NB4 (cell line): ENCODE results near the gene GRAMD2A.

Source experiments
- DNase-seq: peaks from one replicate; pipeline ENCODE4 v3.0.0; 2010; ENCODE audit warnings: low read depth
- H3K4me3 ChIP-seq: one replicate; pipeline ENCODE4 v1.5.1; 2011; ENCODE audit warnings: mild to moderate bottlenecking, low read depth, low read length, moderate library complexity
- CTCF ChIP-seq: IDR thresholded peaks from one replicate; pipeline ENCODE4 v1.5.1; 2012; ENCODE audit warnings: low read depth, low read length
- MYC ChIP-seq: IDR thresholded peaks from 2 replicates; pipeline ENCODE4 v1.6.1; 2011; ENCODE audit warnings: low read depth, low read length
- POLR2A ChIP-seq: IDR thresholded peaks from 2 replicates; pipeline ENCODE4 v1.6.1; 2011; ENCODE audit warnings: mild to moderate bottlenecking; ENCODE audit not compliant: insufficient read length; ENCODE audit errors: extremely low read depth
- TF ChIP-seq, protein P1 (sequence below): IDR thresholded peaks from 2 replicates; pipeline ENCODE4 v1.6.1; 2011; ENCODE audit warnings: low read depth, low read length

GRAMD2A gene

GRCh38 chr15:72166716-72167417 is 30.7 kb downstream of the GRAMD2A start:
- no peak overlapping the region for H3K4me3 ChIP-seq
- DNase-seq: no peak
- TF ChIP-seq, protein P1, sequence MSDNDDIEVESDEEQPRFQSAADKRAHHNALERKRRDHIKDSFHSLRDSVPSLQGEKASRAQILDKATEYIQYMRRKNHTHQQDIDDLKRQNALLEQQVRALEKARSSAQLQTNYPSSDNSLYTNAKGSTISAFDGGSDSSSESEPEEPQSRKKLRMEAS: no peak
- TF ChIP-seq CTCF: no peak
- TF ChIP-seq MYC: no peak
- TF ChIP-seq POLR2A: no peak

GRCh38 chr15:72163719-72164118 is 33.9 kb downstream of the GRAMD2A start:
- DNase-seq: no peak
- TF ChIP-seq CTCF (no peak), MYC (no peak), POLR2A (no peak)
- TF ChIP-seq, protein P1: no peak
- H3K4me3 ChIP-seq: no peak overlapping the region

- no peak for DNase-seq
- H3K4me3 ChIP-seq: no peak overlapping the region
- no peak for TF ChIP-seq POLR2A
- TF ChIP-seq CTCF: no peak
These were observed 35.0 kb downstream of the GRAMD2A start for GRCh38 chr15:72162569-72162968.

DNA sequence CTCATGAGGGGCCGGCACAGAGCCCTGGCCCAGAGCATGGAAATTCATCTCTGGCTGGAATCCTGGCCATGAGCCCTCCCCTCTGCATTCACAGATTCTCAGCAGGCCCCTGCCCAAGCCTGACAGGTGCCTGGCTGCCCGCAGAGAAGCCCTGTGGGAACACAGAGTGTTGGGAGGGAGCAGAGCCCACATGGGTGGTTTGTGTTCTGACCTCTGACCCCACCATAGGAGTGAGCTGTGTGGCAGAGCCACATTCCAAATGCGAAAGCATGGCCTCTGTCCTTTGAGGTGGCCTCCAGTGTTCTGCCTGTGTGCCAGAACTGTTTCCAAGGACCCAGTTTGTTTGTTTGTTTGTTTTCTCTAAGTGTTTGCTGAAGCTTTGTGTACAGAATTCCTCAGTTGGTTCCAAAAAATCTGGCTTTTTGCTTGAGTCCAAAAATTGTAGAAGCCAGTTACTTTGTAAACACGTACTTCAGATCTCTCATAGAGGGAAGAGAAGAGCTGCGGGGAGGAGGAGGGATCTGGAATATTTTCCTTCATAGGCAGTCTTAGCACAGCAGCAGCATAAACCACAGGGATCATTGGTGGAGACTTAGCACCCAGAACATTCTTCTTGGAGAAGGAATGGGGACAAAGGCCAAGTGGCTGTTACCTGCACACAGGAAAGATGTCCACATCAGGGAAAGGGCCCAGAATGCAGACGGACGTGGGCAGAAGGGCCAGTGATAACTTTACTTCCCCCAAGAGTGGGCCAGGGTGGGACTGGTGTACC is 36.0 kb downstream of the GRAMD2A start:
- DNase-seq: no peak
- TF ChIP-seq CTCF (no peak), POLR2A (no peak), MYC (no peak)
- TF ChIP-seq, protein P1: no peak
- H3K4me3 ChIP-seq: no peak overlapping the region

- no peak for DNase-seq
- TF ChIP-seq CTCF: no peak
- TF ChIP-seq POLR2A: no peak
- TF ChIP-seq MYC: no peak
- TF ChIP-seq, protein P1: no peak
These were observed 36.8 kb downstream of the GRAMD2A start for GRCh38 chr15:72160696-72161245.

More at GRCh38 chr15:72160696-72161245, 36.8 kb downstream of the GRAMD2A start:
- H3K4me3 ChIP-seq: no peak overlapping the region
